Liver (tissue), 9 donors: ENCODE data around the gene GSK3B. TPM values are rescaled to one million over a fixed set of nuclear protein-coding genes. Genes with fewer than 3 reads are reported as not detected.

Experiments used
- DNase-seq: peaks from one replicate; pipeline ENCODE4 v3.0.0-alpha.2; 2017; ENCODE audit warnings: low spot score
- H3K27ac ChIP-seq, 2 donors: one replicate each; pipeline ENCODE4 v1.7.0; 2013; ENCODE audit warnings: inconsistent platforms in 2 of 2, low read length in 2 of 2, control low read depth in 1 of 2, low read depth in 1 of 2, mild to moderate bottlenecking in 1 of 2
- H3K27me3 ChIP-seq, 4 donors: one replicate each; pipeline versions ENCODE4 v1.6.1 to v1.7.0; 2013; ENCODE audit warnings: low read length in 3 of 4, inconsistent platforms in 1 of 4, mild to moderate bottlenecking in 1 of 4, moderate library complexity in 1 of 4; ENCODE audit not compliant: control insufficient read depth in 4 of 4, insufficient read depth in 4 of 4
- H3K36me3 ChIP-seq, 4 donors: one replicate each; pipeline versions ENCODE4 v1.6.1 to v1.7.0; 2013; ENCODE audit warnings: low read length in 3 of 4, mild to moderate bottlenecking in 3 of 4, low read depth in 1 of 4, moderate library complexity in 1 of 4; ENCODE audit not compliant: control insufficient read depth in 4 of 4, insufficient read depth in 3 of 4
- H3K4me1 ChIP-seq, 4 donors: one replicate each; pipeline versions ENCODE4 v1.6.1 to v1.7.0; 2013; ENCODE audit warnings: low read length in 3 of 4, mild to moderate bottlenecking in 3 of 4, moderate library complexity in 1 of 4; ENCODE audit not compliant: control insufficient read depth in 4 of 4, insufficient read depth in 4 of 4
- H3K4me3 ChIP-seq, 3 donors: one replicate each; pipeline versions ENCODE4 v1.6.1 to v1.7.0; 2013; ENCODE audit warnings: low read length in 3 of 3, control low read depth in 1 of 3, low read depth in 1 of 3, mild to moderate bottlenecking in 1 of 3
- H3K9ac ChIP-seq, 2 donors: one replicate each; pipeline ENCODE4 v1.7.0; 2013; ENCODE audit warnings: low read length in 2 of 2, mild to moderate bottlenecking in 2 of 2, moderate library complexity in 2 of 2, control low read depth in 1 of 2, low read depth in 1 of 2
- H3K9me3 ChIP-seq, 4 donors: one replicate each; pipeline versions ENCODE4 v1.6.1 to v1.7.0; 2013; ENCODE audit warnings: low read length in 3 of 4; ENCODE audit not compliant: control insufficient read depth in 4 of 4
- ATF3 ChIP-seq: IDR thresholded peaks from 2 replicates; pipeline ENCODE4 v1.6.1; 2016; ENCODE audit warnings: antibody characterized with exemption
- FOXA1 ChIP-seq: IDR thresholded peaks from 2 replicates; pipeline ENCODE4 v1.6.1; 2016; ENCODE audit warnings: antibody characterized with exemption
- FOXA2 ChIP-seq: IDR thresholded peaks from 2 replicates; pipeline ENCODE4 v1.6.1; 2016; ENCODE audit warnings: antibody characterized with exemption
- HNF4A ChIP-seq, 2 donors: conservative IDR thresholded peaks; 2 replicates each; pipeline ENCODE4 v1.6.1; 2016; ENCODE audit warnings: antibody characterized with exemption in 2 of 2, mild to moderate bottlenecking in 2 of 2
- HNF4G ChIP-seq: IDR thresholded peaks from 2 replicates; pipeline ENCODE4 v1.6.1; 2016; ENCODE audit warnings: antibody characterized with exemption
- JUND ChIP-seq, 2 donors: IDR thresholded peaks; 2 replicates each; pipeline ENCODE4 v1.6.1; 2016; ENCODE audit warnings: antibody characterized with exemption in 2 of 2
- MAX ChIP-seq: IDR thresholded peaks from 2 replicates; pipeline ENCODE4 v1.6.1; 2016; ENCODE audit warnings: antibody characterized with exemption
- NR2F2 ChIP-seq: IDR thresholded peaks from 2 replicates; pipeline ENCODE4 v1.6.1; 2016; ENCODE audit warnings: antibody characterized with exemption
- RAD21 ChIP-seq, 2 donors: IDR thresholded peaks; 2 replicates each; pipeline ENCODE4 v1.6.1; 2016; ENCODE audit warnings: antibody characterized with exemption in 2 of 2, mild to moderate bottlenecking in 2 of 2
- REST ChIP-seq: IDR thresholded peaks from 2 replicates; pipeline ENCODE4 v1.6.1; 2016; ENCODE audit warnings: antibody characterized with exemption, mild to moderate bottlenecking
- RXRA ChIP-seq, 2 donors: IDR thresholded peaks; 2 replicates each; pipeline ENCODE4 v1.6.1; 2017 to 2018; ENCODE audit warnings: antibody characterized with exemption in 2 of 2, mild to moderate bottlenecking in 1 of 2
- SP1 ChIP-seq: IDR thresholded peaks from 2 replicates; pipeline ENCODE4 v1.6.1; 2018; ENCODE audit warnings: antibody characterized with exemption, mild to moderate bottlenecking
- YY1 ChIP-seq: IDR thresholded peaks from 2 replicates; pipeline ENCODE4 v1.6.1; 2016; ENCODE audit warnings: antibody characterized with exemption, mild to moderate bottlenecking
- WGBS: extraction: QIAGEN DNeasy Blood & Tissue Kit; methylation state at CpG from one replicate; pipeline ENCODE4 v1.1.7; 2013; 5-methylcytosine and 5-hydroxymethylcytosine counted together
- polyA plus RNA-seq, 2 donors: library from polyadenylated mRNA; stranded (reverse) in 1 of 2; unstranded in 1 of 2; fragments of 200-250 nt in 1 of 2; fragments of >200 nt in 1 of 2; fragmentation: Nextera tagmentation in 1 of 2; extraction: Ambion mirVana in 1 of 2; gene quantifications; one replicate each; pipeline versions ENCODE4 v1.2.1 to v1.2.3, GENCODE V29; 2013 to 2015
- total RNA-seq, 2 donors: library from RNA; depleted of rRNA; stranded (reverse); fragments of >200 nt; gene quantifications; one replicate each; pipeline ENCODE4 v1.2.3, GENCODE V29; 2014
- TF ChIP-seq, protein P1 (sequence below): fragments of 150-350 bp; IDR thresholded peaks from 2 replicates; pipeline ENCODE4 v1.5.1; 2017; ENCODE audit warnings: improper control_type of control experiment, low read depth, low read length; ENCODE audit not compliant: missing input control
- donor health status: healthy.
- donor health status: healthy.
- donor health status: healthy.
- donor health status: healthy.
- donor health status: healthy.

The GSK3B gene
- total and polyA plus RNA-seq, 4 donors, result 10.5 to 20.8 (median 18.5) TPM

GRCh38 chr3:119778176-119778575 is 316.1 kb downstream of the GSK3B start:
- Histone ChIP-seq H3K9ac (no peak overlapping the region), H3K27ac (no peak overlapping the region), H3K4me1 (peaks cover 0 to 16% (median 2%) of the 10 kb centered on the region in 4 donors), H3K4me3 (no peak overlapping the region), H3K9me3 (peaks cover 0 to 3% (median 2%) of the 10 kb centered on the region in 4 donors), H3K36me3 (no peaks in the 10 kb centered on the region), H3K27me3 (no peaks in the 10 kb centered on the region)
- 99% methylated on average over 1 of the region's 1 CpG for WGBS
- DNase-seq, result no peak
- TF ChIP-seq RAD21 (IDR thresholded peaks at IDR 0.05), result no peak
- no peak for TF ChIP-seq HNF4A (conservative IDR thresholded peaks at IDR 0.05)
- TF ChIP-seq YY1, result no peak
- no peak for TF ChIP-seq REST

DNA sequence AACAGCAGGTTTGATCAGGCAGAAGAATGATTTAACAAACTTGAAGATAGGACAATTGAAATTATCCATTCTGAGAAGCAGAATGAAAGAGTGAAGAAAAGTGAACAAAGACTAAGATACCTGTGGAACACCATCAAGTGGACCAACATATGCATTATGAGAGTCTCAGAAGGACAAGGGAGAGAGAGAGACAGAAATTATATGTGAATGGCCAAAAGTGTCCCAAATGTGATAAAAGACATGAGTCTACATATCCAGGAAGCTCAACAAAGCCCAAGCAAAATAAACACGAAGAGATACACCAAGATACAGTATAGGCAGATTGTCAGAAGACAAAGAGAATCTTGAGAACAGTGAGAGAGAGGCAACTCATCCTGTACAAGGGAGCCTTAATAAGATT is 317.9 kb downstream of the GSK3B start:
- TF ChIP-seq MAX (no peak), YY1 (no peak), FOXA1 (no peak), RAD21 (IDR thresholded peaks at IDR 0.05) (no peak), JUND (IDR thresholded peaks at IDR 0.05) (no peak), REST (no peak)
- 50% methylated on average over 1 of the region's 1 CpG for WGBS
- peaks cover 0 to 3% (median 2%) of the 10 kb centered on the region in 4 donors for H3K9me3 ChIP-seq
- H3K27me3 ChIP-seq, result no peaks in the 10 kb centered on the region
- H3K27ac ChIP-seq, result no peak overlapping the region
- no peak overlapping the region for H3K4me3 ChIP-seq
- no peak overlapping the region for H3K9ac ChIP-seq
- no peaks in the 10 kb centered on the region for H3K36me3 ChIP-seq
- no peak for DNase-seq
- peaks cover 0 to 12% (median 2%) of the 10 kb centered on the region in 4 donors for H3K4me1 ChIP-seq

DNA sequence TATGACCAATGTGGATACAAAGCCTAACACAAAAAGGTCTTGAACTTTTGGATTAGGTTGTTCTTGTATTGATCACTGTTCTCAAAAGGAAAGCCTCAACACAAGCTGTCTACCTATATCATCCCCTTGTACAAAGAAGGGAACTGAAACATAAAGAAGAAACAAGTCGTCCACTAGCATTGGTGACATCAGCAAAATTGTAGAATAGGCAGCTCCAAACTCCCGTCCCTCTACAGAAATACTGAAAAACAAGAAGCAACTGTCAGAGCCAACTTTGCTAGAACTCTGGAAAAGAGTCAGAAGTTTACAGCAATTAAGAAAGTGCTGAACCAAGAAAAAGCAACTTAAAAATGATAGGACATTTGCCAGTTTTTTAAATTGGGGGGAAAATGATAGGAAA is 319.8 kb downstream of the GSK3B start:
- 63% methylated on average over 2 of the region's 2 CpGs for WGBS
- Histone ChIP-seq H3K9ac (no peak overlapping the region), H3K27ac (no peak overlapping the region), H3K9me3 (peaks cover 0 to 3% (median 2%) of the 10 kb centered on the region in 4 donors), H3K36me3 (no peaks in the 10 kb centered on the region), H3K4me1 (peaks cover 0 to 1% (median 0%) of the 10 kb centered on the region in 4 donors), H3K4me3 (no peak overlapping the region), H3K27me3 (no peaks in the 10 kb centered on the region)
- no peak for DNase-seq
- TF ChIP-seq, protein P1, sequence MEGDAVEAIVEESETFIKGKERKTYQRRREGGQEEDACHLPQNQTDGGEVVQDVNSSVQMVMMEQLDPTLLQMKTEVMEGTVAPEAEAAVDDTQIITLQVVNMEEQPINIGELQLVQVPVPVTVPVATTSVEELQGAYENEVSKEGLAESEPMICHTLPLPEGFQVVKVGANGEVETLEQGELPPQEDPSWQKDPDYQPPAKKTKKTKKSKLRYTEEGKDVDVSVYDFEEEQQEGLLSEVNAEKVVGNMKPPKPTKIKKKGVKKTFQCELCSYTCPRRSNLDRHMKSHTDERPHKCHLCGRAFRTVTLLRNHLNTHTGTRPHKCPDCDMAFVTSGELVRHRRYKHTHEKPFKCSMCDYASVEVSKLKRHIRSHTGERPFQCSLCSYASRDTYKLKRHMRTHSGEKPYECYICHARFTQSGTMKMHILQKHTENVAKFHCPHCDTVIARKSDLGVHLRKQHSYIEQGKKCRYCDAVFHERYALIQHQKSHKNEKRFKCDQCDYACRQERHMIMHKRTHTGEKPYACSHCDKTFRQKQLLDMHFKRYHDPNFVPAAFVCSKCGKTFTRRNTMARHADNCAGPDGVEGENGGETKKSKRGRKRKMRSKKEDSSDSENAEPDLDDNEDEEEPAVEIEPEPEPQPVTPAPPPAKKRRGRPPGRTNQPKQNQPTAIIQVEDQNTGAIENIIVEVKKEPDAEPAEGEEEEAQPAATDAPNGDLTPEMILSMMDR, result no peak
- TF ChIP-seq HNF4G (no peak), NR2F2 (no peak), RAD21 (IDR thresholded peaks at IDR 0.05) (no peak), ATF3 (no peak), RXRA (IDR thresholded peaks at IDR 0.05) (no peak), HNF4A (conservative IDR thresholded peaks at IDR 0.05) (no peak), FOXA1 (no peak), REST (no peak), SP1 (no peak), FOXA2 (no peak)
